Ectodermal cell (in vitro differentiated cells): ENCODE measurements around the gene SELENBP1.
"Not testable (repeated sequence)": the region's sequence is repeated elsewhere in the genome, so short reads cannot be mapped to it uniquely, and the experiment has no call there.

Experiments
- H3K27ac ChIP-seq: 2 replicates; pipeline ENCODE4 v1.7.0; 2013; ENCODE audit warnings: mild to moderate bottlenecking, low read depth, low read length; ENCODE audit not compliant: insufficient read depth, poor library complexity, severe bottlenecking
- H3K27me3 ChIP-seq: 2 replicates; pipeline ENCODE4 v1.7.0; 2013; ENCODE audit warnings: mild to moderate bottlenecking, low read length; ENCODE audit not compliant: insufficient read depth, control insufficient read depth, poor library complexity, severe bottlenecking
- H3K36me3 ChIP-seq: one replicate; pipeline ENCODE4 v1.7.0; 2013; ENCODE audit warnings: low read length; ENCODE audit not compliant: control insufficient read depth, insufficient read depth
- H3K4me1 ChIP-seq: one replicate; pipeline ENCODE4 v1.7.0; 2013; ENCODE audit warnings: low read length; ENCODE audit not compliant: control insufficient read depth, insufficient read depth
- H3K4me3 ChIP-seq: 2 replicates; pipeline ENCODE4 v1.7.0; 2013; ENCODE audit warnings: low read depth, low read length, control low read depth; ENCODE audit not compliant: insufficient read depth
- H3K9me3 ChIP-seq: 2 replicates; pipeline ENCODE4 v1.7.0; 2013; ENCODE audit warnings: mild to moderate bottlenecking, low read length, moderate library complexity; ENCODE audit not compliant: control insufficient read depth
- WGBS, 2 experiments: methylation state at CpG; one replicate each; pipeline ENCODE4 v1.1.7; 2013; ENCODE audit warnings: missing lambda C conversion rate in 2 of 2; 5-methylcytosine and 5-hydroxymethylcytosine counted together

SELENBP1 gene

GRCh38 chr1:151402764-151403163, 30.3 kb upstream of the SELENBP1 start:
- Histone ChIP-seq H3K27me3 (no peaks in the 10 kb centered on the region), H3K9me3 (no peaks in the 10 kb centered on the region), H3K4me3 (no peak overlapping the region), H3K4me1 (peaks cover 9% of the 10 kb centered on the region), H3K27ac (no peak overlapping the region), H3K36me3 (peaks cover 49% of the 10 kb centered on the region)
- WGBS, 2 experiments: 83 to 89% methylated on average over 2 of the region's 2 CpGs

GRCh38 chr1:151401860-151402259, 29.4 kb upstream of the SELENBP1 start:
- 97 to 98% methylated on average over 2 of the region's 2 CpGs for WGBS, 2 experiments

GRCh38 chr1:151401125-151401788, 28.8 kb upstream of the SELENBP1 start:
- no peaks in the 10 kb centered on the region for H3K9me3 ChIP-seq
- H3K4me1 ChIP-seq: peaks cover 9% of the 10 kb centered on the region
- WGBS, 2 experiments: 93 to 96% methylated on average over 13 of the region's 13 CpGs
- no peak overlapping the region for H3K4me3 ChIP-seq
- no peaks in the 10 kb centered on the region for H3K27me3 ChIP-seq
- peaks cover 37% of the 10 kb centered on the region for H3K36me3 ChIP-seq
- no peak overlapping the region for H3K27ac ChIP-seq

More at GRCh38 chr1:151401860-151402259, 29.4 kb upstream of the SELENBP1 start:
- Histone ChIP-seq H3K27me3 (no peaks in the 10 kb centered on the region), H3K4me1 (peaks cover 9% of the 10 kb centered on the region), H3K27ac (no peak overlapping the region), H3K36me3 (peaks cover 43% of the 10 kb centered on the region), H3K4me3 (no peak overlapping the region), H3K9me3 (no peaks in the 10 kb centered on the region)

DNA sequence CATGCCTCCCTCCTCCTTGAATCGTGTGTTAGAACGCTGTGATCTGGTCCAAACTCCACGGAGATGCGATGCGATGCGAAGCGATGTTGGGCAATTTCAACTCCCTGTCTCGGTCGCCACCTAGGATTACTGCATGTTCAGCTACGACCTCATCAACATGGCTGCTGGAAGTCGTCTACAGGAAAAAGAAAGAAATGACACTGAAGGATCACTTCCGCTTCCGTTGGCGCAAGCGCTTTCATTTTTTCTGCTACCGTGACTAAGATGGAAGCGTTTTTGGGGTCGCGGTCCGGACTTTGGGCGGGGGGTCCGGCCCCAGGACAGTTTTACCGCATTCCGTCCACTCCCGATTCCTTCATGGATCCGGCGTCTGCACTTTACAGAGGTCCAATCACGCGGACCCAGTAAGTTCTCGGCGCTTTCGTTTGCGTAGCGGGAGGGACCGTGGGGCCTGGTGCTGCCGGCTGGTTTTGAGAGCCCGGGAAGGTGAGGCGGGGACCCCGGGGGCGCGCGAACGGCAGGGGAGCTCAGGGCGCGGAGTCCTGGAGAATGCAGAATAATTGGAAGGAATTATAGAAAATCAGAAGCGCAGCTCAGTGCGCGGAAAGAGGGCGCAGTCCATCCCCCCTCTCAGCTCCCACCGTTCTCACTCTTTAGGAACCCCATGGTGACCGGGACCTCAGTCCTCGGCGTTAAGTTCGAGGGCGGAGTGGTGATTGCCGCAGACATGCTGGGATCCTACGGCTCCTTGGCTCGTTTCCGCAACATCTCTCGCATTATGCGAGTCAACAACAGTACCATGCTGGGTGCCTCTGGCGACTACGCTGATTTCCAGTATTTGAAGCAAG, 27.0 kb upstream of the SELENBP1 start, which contains the start of gene PSMB4:
TSS of gene PSMB4 (plus strand) at position 250 of the 848 bp plus-strand sequence. CDS start at position 265, 15 bp downstream.
- Histone ChIP-seq H3K27me3 (no peaks in the 10 kb centered on the region), H3K4me1 (peaks cover 9% of the 10 kb centered on the region), H3K36me3 (peaks cover 19% of the 10 kb centered on the region), H3K4me3 (peak within 1 kb of the TSS; percentile 69), H3K27ac (peak within 1 kb of the TSS; percentile 87), H3K9me3 (no peaks in the 10 kb centered on the region)
- WGBS, 2 experiments: 0% methylated on average over 63 of the region's 63 CpGs

GRCh38 chr1:151396265-151396664, 23.8 kb upstream of the SELENBP1 start:
- H3K4me1 ChIP-seq, H3K9me3 ChIP-seq, H3K27ac ChIP-seq, H3K36me3 ChIP-seq, H3K27me3 ChIP-seq, H3K4me3 ChIP-seq: not testable (repeated sequence)
- 90 to 91% methylated on average over 5 of the region's 5 CpGs for WGBS, 2 experiments

GRCh38 chr1:151393583-151393982, 21.1 kb upstream of the SELENBP1 start:
- no peaks in the 10 kb centered on the region for H3K9me3 ChIP-seq

DNA sequence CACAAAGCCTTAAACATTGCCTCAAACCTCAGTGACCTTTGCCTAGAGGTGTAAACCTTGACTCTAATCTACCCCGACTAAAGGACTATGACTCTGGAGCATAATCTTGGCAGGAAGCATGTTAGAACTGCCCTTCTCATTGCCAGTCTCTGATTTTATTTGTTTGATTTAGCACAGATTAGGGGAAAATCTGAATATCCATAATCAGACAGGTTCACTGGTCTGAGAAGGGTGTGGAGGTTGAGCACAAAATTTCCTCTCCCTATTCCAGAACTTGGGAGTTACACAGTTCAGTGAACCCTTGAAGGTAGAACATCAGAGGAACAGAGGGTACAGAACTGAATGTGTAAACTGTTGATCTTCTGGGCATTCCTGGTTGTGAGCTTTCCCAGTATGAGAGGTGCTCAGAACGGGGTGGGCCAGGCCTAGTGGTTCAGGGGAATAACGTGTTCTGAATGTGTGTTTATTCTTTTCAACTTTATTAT, 18.6 kb upstream of the SELENBP1 start:
- no peaks in the 10 kb centered on the region for H3K9me3 ChIP-seq

More at GRCh38 chr1:151393583-151393982, 21.1 kb upstream of the SELENBP1 start:
- Histone ChIP-seq H3K27me3 (no peaks in the 10 kb centered on the region), H3K4me1 (no peaks in the 10 kb centered on the region), H3K27ac (no peak overlapping the region), H3K4me3 (no peak overlapping the region), H3K36me3 (no peaks in the 10 kb centered on the region)

GRCh38 chr1:151390221-151391078, 17.9 kb upstream of the SELENBP1 start:
- WGBS, 2 experiments: 89 to 92% methylated on average over 18 to 22 of the region's 22 CpGs
- not testable (repeated sequence) for H3K9me3 ChIP-seq, H3K4me1 ChIP-seq, H3K27ac ChIP-seq, H3K4me3 ChIP-seq, H3K36me3 ChIP-seq, H3K27me3 ChIP-seq

More for the DNA sequence above, 18.6 kb upstream of the SELENBP1 start:
- Histone ChIP-seq H3K4me1 (no peaks in the 10 kb centered on the region), H3K36me3 (no peaks in the 10 kb centered on the region), H3K4me3 (no peak overlapping the region), H3K27ac (no peak overlapping the region), H3K27me3 (no peaks in the 10 kb centered on the region)
- WGBS, 2 experiments: 92 to 97% methylated on average over 2 of the region's 3 CpGs

DNA sequence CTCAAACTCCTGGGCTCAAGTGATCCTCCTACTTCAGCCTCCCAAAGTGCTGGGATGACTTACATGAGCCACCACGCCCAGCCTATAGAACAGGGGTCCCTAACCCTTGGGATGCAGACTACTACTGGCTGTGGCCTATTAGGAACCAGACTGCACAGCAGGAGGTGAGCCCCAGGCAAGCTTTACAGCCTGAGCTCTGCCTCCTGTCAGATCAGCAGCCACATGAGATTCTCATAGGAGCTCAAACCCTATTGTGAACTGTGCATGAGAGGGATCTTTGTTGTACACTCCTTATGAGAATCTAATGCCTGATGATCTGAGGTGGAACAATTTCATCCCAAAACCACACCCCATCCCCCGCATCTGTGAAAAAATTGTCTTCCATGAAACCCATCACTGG, 13.5 kb upstream of the SELENBP1 start:
- no peaks in the 10 kb centered on the region for H3K27me3 ChIP-seq
- H3K4me1 ChIP-seq: no peaks in the 10 kb centered on the region
- H3K4me3 ChIP-seq: no peak overlapping the region
- H3K36me3 ChIP-seq: no peaks in the 10 kb centered on the region
- no peak overlapping the region for H3K27ac ChIP-seq
- WGBS, 2 experiments: 91 to 92% methylated on average over 2 of the region's 2 CpGs
- no peaks in the 10 kb centered on the region for H3K9me3 ChIP-seq
